Urinary bladder (tissue), 4 donors: Measurements from ENCODE around the gene ELANE. TPM values are rescaled to one million over a fixed set of nuclear protein-coding genes. Genes with fewer than 3 reads are reported as not detected.
"Not testable (repeated sequence)": the region's sequence is repeated elsewhere in the genome, so short reads cannot be mapped to it uniquely, and the experiment has no call there.

Experiments
- DNase-seq: peaks from one replicate; pipeline ENCODE4 v3.0.0-alpha.2; 2015; ENCODE audit errors: extremely low spot score
- H3K27ac ChIP-seq: one replicate; pipeline ENCODE4 v1.5.1; 2013; ENCODE audit warnings: low read depth, mild to moderate bottlenecking, moderate library complexity
- H3K36me3 ChIP-seq: one replicate; pipeline ENCODE4 v1.6.1; 2013; ENCODE audit warnings: mild to moderate bottlenecking, moderate library complexity; ENCODE audit not compliant: insufficient read depth
- H3K4me1 ChIP-seq: one replicate; pipeline ENCODE4 v1.6.1; 2013; ENCODE audit warnings: mild to moderate bottlenecking, moderate library complexity; ENCODE audit not compliant: insufficient read depth
- H3K4me3 ChIP-seq: one replicate; pipeline ENCODE4 v1.5.1; 2013; ENCODE audit warnings: low read depth, low read length
- WGBS: extraction: QIAGEN DNeasy Blood & Tissue Kit; methylation state at CpG from one replicate; pipeline ENCODE4 v1.1.7; 2013; 5-methylcytosine and 5-hydroxymethylcytosine counted together
- polyA plus RNA-seq: library from polyadenylated mRNA; stranded (reverse); fragments of 200-250 nt; gene quantifications from one replicate; pipeline ENCODE4 v1.2.3, GENCODE V29; 2013
- total RNA-seq: library from RNA; depleted of rRNA; stranded (reverse); fragments of >200 nt; gene quantifications from one replicate; pipeline ENCODE4 v1.2.3, GENCODE V29; 2014
- donor health status: healthy with polysubstance abuse.
- donor health status: healthy.

Gene ELANE
- total and polyA plus RNA-seq, 2 donors = 5.7 TPM; not detected in 1

DNA sequence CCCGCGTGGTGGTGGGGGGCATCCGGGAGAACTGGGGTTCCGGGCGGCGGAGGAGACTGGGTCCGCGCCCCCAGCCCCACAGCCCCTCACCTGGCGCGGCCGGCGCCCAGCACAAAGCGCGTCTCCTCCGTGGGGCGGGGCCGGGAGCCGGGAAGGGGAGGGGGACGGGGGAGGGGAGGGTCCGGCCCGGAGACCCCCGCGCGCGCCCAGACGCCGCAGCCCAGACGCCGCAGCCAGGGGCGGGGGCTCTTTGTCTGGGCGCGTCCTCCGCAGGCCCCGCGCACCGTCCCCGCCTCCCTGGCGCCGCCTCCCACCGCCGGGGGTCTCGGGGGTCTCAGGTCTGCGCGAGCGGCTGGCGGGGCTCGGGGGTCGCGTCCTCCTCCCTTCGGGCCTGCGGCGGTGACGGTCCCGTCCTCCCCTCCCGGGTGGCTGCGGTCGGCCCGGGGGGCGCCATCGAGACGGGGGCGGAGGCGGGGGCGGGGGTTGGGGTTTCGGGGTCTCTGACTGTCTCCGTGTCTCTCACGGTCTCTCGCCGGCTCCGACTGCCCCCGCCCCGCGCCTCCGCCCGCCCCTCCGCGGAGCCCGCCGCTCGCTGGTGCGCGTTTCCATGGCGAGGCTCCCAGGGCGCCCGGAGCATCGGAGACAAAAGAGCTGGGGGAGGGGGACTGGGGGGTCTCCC, 30.1 kb upstream of the ELANE start, which contains the start of gene PLPPR3:
TSS of gene PLPPR3 (minus strand) at position 131 of the 679 bp plus-strand sequence. CDS start 396 bp downstream, outside the sequence.
- under 1% methylated on average over 83 of the region's 86 CpGs for WGBS
- H3K4me1 ChIP-seq = no peaks in the 10 kb centered on the region
- H3K27ac ChIP-seq = no peak within 1 kb of the TSS
- no peaks in the 10 kb centered on the region for H3K36me3 ChIP-seq
- no peak for DNase-seq
- peak within 1 kb of the TSS; percentile 36 for H3K4me3 ChIP-seq

GRCh38 chr19:823565-824121, 28.5 kb upstream of the ELANE start:
- Histone ChIP-seq H3K36me3 (no peaks in the 10 kb centered on the region), H3K4me3 (no peak overlapping the region), H3K27ac (no peak overlapping the region), H3K4me1 (no peaks in the 10 kb centered on the region)
- no peak for DNase-seq
- 62% methylated on average over 12 of the region's 12 CpGs for WGBS

- WGBS = 79% methylated on average over 15 of the region's 15 CpGs
- DNase-seq = no peak
- Histone ChIP-seq H3K4me1 (no peaks in the 10 kb centered on the region), H3K36me3 (no peaks in the 10 kb centered on the region), H3K27ac (no peak overlapping the region), H3K4me3 (no peak overlapping the region)
Observed at GRCh38 chr19:824885-825284, 27.2 kb upstream of the ELANE start.

- no peaks in the 10 kb centered on the region for H3K36me3 ChIP-seq
- H3K27ac ChIP-seq = no peak overlapping the region
- WGBS = 82% methylated on average over 19 of the region's 19 CpGs
- no peak for DNase-seq
- H3K4me3 ChIP-seq = no peak overlapping the region
- no peaks in the 10 kb centered on the region for H3K4me1 ChIP-seq
Observed at GRCh38 chr19:825897-826644, 26.0 kb upstream of the ELANE start.

DNA sequence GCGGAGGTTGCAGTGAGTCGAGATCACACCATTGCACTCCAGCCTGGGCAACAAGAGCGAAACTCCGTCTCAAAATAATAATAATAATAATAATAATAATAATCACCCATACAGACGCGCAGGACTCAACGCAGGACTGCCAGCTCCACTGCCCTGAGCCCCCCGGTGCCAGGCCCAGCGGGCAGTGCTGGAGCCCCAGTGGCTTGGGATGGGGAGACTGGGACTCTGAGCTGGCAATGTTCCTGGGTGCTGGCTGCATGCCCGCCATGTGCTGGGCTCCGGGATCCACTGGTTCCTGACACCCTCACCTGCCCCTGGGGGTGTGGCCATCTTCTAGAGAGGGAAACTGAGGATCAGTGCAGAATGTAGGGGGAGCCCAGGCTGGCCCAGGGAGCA, 24.8 kb upstream of the ELANE start:
- Histone ChIP-seq H3K4me3 (no peak overlapping the region), H3K27ac (no peak overlapping the region), H3K36me3 (no peaks in the 10 kb centered on the region), H3K4me1 (no peaks in the 10 kb centered on the region)
- DNase-seq = no peak
- WGBS = 90% methylated on average over 11 of the region's 11 CpGs

- Histone ChIP-seq H3K36me3 (no peaks in the 10 kb centered on the region), H3K4me3 (no peak within 1 kb of the TSS), H3K27ac (no peak within 1 kb of the TSS), H3K4me1 (no peaks in the 10 kb centered on the region)
- no peak for DNase-seq
- WGBS = 67% methylated on average over 33 of the region's 33 CpGs
Observed at GRCh38 chr19:827710-828321, 24.3 kb upstream of the ELANE start, which contains the start of gene AZU1. Gene AZU1, plus strand, starts transcription at chr19:827837. Its CDS starts 10 bp downstream, at chr19:827847.

DNA sequence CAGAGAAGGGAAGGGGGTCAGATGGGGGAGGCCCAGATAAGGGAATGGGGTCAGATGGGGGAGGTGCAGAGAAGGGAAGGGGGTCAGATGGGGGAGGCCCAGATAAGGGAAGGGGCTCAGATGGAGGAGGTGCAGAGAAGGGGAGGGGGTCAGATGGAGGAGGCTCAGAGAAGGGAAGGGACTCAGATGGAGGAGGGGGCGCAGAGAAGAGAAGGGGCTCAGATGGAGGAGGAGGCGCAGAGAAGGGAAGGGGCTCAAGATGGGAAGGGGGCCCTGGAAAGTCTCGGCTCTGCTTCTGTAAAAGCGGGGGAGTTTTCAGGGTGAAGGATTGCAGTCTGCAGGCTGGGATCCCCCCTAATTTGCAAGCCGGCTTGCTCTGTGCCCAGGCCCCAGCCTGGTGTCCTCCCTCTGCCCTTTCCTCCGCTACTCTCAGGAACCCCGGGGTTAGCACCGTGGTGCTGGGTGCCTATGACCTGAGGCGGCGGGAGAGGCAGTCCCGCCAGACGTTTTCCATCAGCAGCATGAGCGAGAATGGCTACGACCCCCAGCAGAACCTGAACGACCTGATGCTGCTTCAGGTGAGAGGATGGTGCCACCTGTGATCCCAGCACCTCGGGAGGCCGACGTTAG, 22.9 kb upstream of the ELANE start:
- no peak overlapping the region for H3K4me3 ChIP-seq
- WGBS = 71% methylated on average over 18 of the region's 18 CpGs
- H3K36me3 ChIP-seq = no peaks in the 10 kb centered on the region
- no peak for DNase-seq
- no peaks in the 10 kb centered on the region for H3K4me1 ChIP-seq
- no peak overlapping the region for H3K27ac ChIP-seq

GRCh38 chr19:831407-832369, 20.4 kb upstream of the ELANE start:
- H3K4me3 ChIP-seq = no peak overlapping the region
- no peak overlapping the region for H3K27ac ChIP-seq
- H3K4me1 ChIP-seq = no peaks in the 10 kb centered on the region
- no peak for DNase-seq
- WGBS = 63% methylated on average over 38 of the region's 38 CpGs
- H3K36me3 ChIP-seq = no peaks in the 10 kb centered on the region

DNA sequence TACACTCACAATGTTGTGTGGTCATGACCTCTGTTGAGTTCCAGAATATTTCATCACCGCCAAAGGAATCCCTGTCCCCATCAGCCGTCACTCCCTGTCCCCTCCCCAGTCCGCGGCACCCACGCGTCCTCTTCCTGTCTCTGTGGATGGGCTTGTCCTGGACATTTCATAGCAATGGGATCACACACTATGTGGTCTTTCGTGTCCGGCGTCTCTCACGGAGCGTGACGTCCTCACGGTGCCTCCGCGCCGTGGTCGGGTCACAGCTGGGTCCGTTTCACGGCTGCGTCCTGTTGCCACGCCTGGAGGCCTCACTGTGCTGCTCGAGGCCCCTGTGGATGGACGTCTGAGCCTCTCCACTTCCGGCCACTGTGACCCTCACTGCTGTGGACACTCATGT, 17.9 kb upstream of the ELANE start:
- Histone ChIP-seq H3K27ac (no peak overlapping the region), H3K4me1 (no peaks in the 10 kb centered on the region), H3K4me3 (no peak overlapping the region), H3K36me3 (no peaks in the 10 kb centered on the region)
- 68% methylated on average over 24 of the region's 24 CpGs for WGBS
- DNase-seq = no peak

- Histone ChIP-seq H3K4me3 (no peak overlapping the region), H3K4me1 (no peaks in the 10 kb centered on the region), H3K27ac (no peak overlapping the region), H3K36me3 (no peaks in the 10 kb centered on the region)
- WGBS = 63% methylated on average over 36 of the region's 36 CpGs
- no peak for DNase-seq
Observed at GRCh38 chr19:835210-835810, 16.8 kb upstream of the ELANE start.

DNA sequence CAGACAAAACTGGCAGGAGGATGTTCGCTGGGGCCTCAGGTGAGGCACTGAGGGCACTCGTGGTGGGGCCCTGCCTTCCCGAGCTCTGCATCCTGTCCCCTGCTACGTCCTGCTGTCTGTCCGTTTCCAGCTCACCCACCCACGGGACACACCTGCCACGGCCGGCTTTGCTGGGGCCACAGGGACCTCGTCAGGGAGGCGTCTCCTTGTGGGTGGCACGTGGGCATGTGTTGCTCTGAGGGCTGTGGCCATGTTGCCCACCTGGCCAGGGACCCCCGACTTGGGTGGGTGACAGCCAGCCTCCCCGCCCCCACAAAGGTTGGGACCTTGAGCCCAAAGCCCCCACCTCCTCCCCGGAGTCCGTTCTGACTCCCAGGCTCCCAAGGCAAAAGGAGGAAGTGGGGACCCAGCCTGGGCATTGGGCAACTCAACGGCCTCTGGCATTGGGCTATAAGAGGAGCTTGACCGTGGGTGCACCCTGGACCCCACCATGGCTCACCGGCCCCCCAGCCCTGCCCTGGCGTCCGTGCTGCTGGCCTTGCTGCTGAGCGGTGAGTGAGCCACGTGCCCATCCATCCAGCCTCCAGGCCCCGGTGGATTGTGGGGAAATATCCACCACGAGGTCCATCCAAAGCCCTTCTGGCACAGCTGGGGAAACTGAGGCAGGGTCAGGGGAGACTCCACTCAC, 11.4 kb upstream of the ELANE start, which contains the start of gene PRTN3:
TSS of gene PRTN3 (plus strand) at position 481 of the 688 bp plus-strand sequence. CDS start at position 491, 10 bp downstream.
- DNase-seq = no peak

DNA sequence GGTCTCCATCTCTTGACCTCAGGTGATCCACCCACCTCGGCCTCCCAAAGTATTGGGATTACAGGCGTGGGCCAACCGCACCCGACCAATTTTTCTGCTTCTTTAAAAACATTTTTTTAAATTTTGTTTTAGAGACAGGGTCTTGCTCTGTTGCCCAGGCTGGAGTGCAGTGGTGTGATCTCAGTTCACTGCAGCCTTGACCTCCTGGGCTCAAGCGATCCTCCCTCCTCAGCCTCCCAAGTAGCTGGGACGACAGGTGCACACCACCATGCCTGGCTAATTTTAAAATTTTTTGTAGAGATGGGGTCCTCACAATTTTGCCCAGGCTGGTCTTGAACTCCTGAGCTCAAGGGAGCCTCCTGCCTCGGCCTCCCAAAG, 9.3 kb upstream of the ELANE start:
- not testable (repeated sequence) for H3K4me1 ChIP-seq, H3K4me3 ChIP-seq, H3K27ac ChIP-seq, DNase-seq, H3K36me3 ChIP-seq
- 82% methylated on average over 7 of the region's 7 CpGs for WGBS

More for the DNA sequence above, 11.4 kb upstream of the ELANE start, which contains the start of gene PRTN3:
- Histone ChIP-seq H3K4me3 (no peak within 1 kb of the TSS), H3K36me3 (no peaks in the 10 kb centered on the region), H3K27ac (no peak within 1 kb of the TSS), H3K4me1 (peaks cover 2% of the 10 kb centered on the region)
- 74% methylated on average over 24 of the region's 24 CpGs for WGBS
